HG02571 (cell line): ENCODE measurements around the gene SLC39A10.

Experiments used
- ATAC-seq: cut with Tn5 transposase; IDR thresholded peaks from one replicate; pipeline ENCODE4 v1.9.1; 2021; ENCODE audit warnings: mild to moderate bottlenecking, moderate library complexity; ENCODE audit not compliant: unreplicated experiment

The SLC39A10 gene

GRCh38 chr2:195721042-195721441 is 64.0 kb downstream of the SLC39A10 start:
- no peak for ATAC-seq

GRCh38 chr2:195722075-195722474 is 65.0 kb downstream of the SLC39A10 start:
- no peak for ATAC-seq

GRCh38 chr2:195727106-195727505 is 70.1 kb downstream of the SLC39A10 start:
- no peak for ATAC-seq

GRCh38 chr2:195730912-195731311 is 73.9 kb downstream of the SLC39A10 start:
- no peak for ATAC-seq

- no peak for ATAC-seq
Observed at GRCh38 chr2:195732574-195732973, 75.5 kb downstream of the SLC39A10 start.

GRCh38 chr2:195733831-195734230 is 76.8 kb downstream of the SLC39A10 start:
- no peak for ATAC-seq

GRCh38 chr2:195734395-195734794 is 77.4 kb downstream of the SLC39A10 start:
- no peak for ATAC-seq

- ATAC-seq, result no peak
Observed at GRCh38 chr2:195734931-195735330, 77.9 kb downstream of the SLC39A10 start.

- ATAC-seq, result no peak
Observed at GRCh38 chr2:195735347-195735746, 78.3 kb downstream of the SLC39A10 start.

GRCh38 chr2:195737511-195738325 is 80.7 kb downstream of the SLC39A10 start:
- no peak for ATAC-seq

GRCh38 chr2:195741191-195741590 is 84.2 kb downstream of the SLC39A10 start:
- no peak for ATAC-seq

- no peak for ATAC-seq
Observed at GRCh38 chr2:195756218-195756942, 99.4 kb downstream of the SLC39A10 start.

- no peak for ATAC-seq
Observed at GRCh38 chr2:195758846-195759245, 101.8 kb downstream of the SLC39A10 start.

GRCh38 chr2:195759877-195760276 is 102.9 kb downstream of the SLC39A10 start:
- ATAC-seq, result no peak

- no peak for ATAC-seq
Observed at GRCh38 chr2:195763866-195764265, 106.8 kb downstream of the SLC39A10 start.

GRCh38 chr2:195766691-195767090 is 109.7 kb downstream of the SLC39A10 start:
- no peak for ATAC-seq

- ATAC-seq, result no peak
Observed at GRCh38 chr2:195768431-195768830, 111.4 kb downstream of the SLC39A10 start.

GRCh38 chr2:195769975-195770374 is 112.9 kb downstream of the SLC39A10 start:
- no peak for ATAC-seq

GRCh38 chr2:195779491-195779890 is 122.5 kb downstream of the SLC39A10 start:
- no peak for ATAC-seq

- ATAC-seq, result no peak
Observed at GRCh38 chr2:195782156-195782555, 125.1 kb downstream of the SLC39A10 start.
